ENCODE data around the gene ARSG.
"Not testable (repeated sequence)": the region's sequence is repeated elsewhere in the genome, so short reads cannot be mapped to it uniquely, and the experiment has no call there.

DNA sequence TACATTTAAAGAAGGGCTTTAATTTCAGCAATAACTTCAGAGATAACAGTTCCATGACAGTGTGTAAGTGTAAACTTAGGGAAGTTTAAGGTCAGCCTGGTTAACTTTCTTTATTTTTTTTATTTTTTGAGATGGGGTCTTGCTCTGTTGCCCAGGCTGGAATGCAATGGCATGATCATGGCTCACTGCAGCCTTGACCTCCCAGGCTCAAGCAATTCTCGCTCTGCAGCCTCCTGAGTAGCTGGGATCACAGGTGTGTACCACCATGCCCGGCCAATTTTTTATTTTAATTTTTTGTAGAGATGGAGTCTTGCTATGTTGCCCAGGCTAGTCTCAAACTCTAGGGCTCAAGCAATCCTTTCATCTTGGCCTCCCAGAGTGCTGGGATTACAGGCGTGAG lies 15.0 kb upstream of the ARSG start:
- TF ChIP-seq, protein P1, sequence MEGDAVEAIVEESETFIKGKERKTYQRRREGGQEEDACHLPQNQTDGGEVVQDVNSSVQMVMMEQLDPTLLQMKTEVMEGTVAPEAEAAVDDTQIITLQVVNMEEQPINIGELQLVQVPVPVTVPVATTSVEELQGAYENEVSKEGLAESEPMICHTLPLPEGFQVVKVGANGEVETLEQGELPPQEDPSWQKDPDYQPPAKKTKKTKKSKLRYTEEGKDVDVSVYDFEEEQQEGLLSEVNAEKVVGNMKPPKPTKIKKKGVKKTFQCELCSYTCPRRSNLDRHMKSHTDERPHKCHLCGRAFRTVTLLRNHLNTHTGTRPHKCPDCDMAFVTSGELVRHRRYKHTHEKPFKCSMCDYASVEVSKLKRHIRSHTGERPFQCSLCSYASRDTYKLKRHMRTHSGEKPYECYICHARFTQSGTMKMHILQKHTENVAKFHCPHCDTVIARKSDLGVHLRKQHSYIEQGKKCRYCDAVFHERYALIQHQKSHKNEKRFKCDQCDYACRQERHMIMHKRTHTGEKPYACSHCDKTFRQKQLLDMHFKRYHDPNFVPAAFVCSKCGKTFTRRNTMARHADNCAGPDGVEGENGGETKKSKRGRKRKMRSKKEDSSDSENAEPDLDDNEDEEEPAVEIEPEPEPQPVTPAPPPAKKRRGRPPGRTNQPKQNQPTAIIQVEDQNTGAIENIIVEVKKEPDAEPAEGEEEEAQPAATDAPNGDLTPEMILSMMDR (IDR thresholded peaks at IDR 0.05; ENCODE audit: extremely low read depth in 1 of 2, insufficient read depth in 1 of 2, low read depth in 1 of 2, low read length in 2 of 2) = not testable (repeated sequence)
- not testable (repeated sequence) for TF ChIP-seq EZH2 (IDR thresholded peaks at IDR 0.05; ENCODE audit: borderline replicate concordance, low read depth, low read length, severe bottlenecking); GATA2 (IDR thresholded peaks at IDR 0.05; ENCODE audit: insufficient read depth, insufficient read length, low read depth, low read length); POLR2AphosphoS5 (IDR thresholded peaks at IDR 0.05; ENCODE audit: insufficient read depth, low read depth, low read length)
